ENCODE measurements around the gene POLR3F.

DNA sequence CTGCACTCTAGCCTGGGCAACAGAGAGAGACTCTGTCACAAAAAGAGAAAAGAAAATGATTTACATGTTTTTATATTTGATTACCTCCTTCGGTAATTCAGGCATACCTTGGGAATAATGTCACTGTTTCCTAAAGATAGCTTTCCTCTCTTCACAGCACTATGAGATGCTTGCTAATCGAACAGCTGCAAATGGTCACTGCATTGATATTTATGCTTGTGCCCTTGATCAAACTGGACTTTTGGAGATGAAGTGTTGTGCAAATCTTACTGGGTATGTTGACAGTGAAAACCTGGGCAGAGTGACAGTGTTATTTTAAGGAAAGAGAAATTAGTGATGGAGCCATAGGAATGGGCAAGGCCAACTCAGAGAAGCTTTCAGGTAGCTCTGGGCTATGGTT is 60.1 kb downstream of the POLR3F start:
- TF ChIP-seq, protein P1, sequence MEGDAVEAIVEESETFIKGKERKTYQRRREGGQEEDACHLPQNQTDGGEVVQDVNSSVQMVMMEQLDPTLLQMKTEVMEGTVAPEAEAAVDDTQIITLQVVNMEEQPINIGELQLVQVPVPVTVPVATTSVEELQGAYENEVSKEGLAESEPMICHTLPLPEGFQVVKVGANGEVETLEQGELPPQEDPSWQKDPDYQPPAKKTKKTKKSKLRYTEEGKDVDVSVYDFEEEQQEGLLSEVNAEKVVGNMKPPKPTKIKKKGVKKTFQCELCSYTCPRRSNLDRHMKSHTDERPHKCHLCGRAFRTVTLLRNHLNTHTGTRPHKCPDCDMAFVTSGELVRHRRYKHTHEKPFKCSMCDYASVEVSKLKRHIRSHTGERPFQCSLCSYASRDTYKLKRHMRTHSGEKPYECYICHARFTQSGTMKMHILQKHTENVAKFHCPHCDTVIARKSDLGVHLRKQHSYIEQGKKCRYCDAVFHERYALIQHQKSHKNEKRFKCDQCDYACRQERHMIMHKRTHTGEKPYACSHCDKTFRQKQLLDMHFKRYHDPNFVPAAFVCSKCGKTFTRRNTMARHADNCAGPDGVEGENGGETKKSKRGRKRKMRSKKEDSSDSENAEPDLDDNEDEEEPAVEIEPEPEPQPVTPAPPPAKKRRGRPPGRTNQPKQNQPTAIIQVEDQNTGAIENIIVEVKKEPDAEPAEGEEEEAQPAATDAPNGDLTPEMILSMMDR (IDR thresholded peaks at IDR 0.05): no peak
- no peak for TF ChIP-seq POLR2A (IDR thresholded peaks at IDR 0.05)

All from uterus (tissue), 2 donors.